ENCODE measurements around the gene NARS2.

GRCh38 chr11:78606667-78607066 lies 32.0 kb upstream of the NARS2 start:
- TF ChIP-seq CTCF (IDR thresholded peaks at IDR 0.05 in 2 of 3, conservative IDR thresholded peaks at IDR 0.05 in 1 of 3; ENCODE audit: control insufficient read depth in 2 of 3, extremely low read depth in 1 of 3, insufficient read depth in 1 of 3, low read depth in 3 of 3, low read length in 3 of 3) (no peak), KDM1A (IDR thresholded peaks at IDR 0.05; ENCODE audit: borderline replicate concordance) (no peak), ZNF622 (IDR thresholded peaks at IDR 0.05) (no peak), ZBTB4 (CRISPR knock-in tag; IDR thresholded peaks at IDR 0.05) (no peak), SRF (IDR thresholded peaks at IDR 0.05; ENCODE audit: low read depth in 2 of 2, low read length in 2 of 2) (no peak), ZNF687 (IDR thresholded peaks at IDR 0.05) (no peak), CREM (IDR thresholded peaks at IDR 0.05; ENCODE audit: low read depth) (no peak)
